NCI-H146 treated with DMSO at 0.1 percent for 48 hours (cell line): ENCODE results near the gene MPL.

Experiments used
- DNase-seq: peaks from one replicate; lab custom pipeline; 2025; ENCODE audit not compliant: unreplicated experiment; lab: John Stamatoyannopoulos, UW

Gene MPL

DNA sequence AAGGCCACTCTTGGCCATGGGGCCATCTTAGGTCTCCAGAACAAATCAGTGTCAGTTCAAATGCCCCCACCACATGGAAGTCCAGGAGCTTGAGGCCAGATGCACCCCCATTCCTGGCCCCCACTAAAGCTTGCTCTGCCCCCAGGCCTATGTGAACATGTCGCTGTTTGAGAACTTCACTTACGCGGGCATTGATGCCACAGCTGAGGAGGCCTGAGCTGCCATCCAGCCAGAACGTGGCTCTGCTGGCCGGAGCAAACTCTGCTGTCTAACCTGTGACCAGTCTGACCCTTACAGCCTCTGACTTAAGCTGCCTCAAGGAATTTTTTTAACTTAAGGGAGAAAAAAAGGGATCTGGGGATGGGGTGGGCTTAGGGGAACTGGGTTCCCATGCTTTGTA, 15.1 kb upstream of the MPL start:
- no peak for DNase-seq

DNA sequence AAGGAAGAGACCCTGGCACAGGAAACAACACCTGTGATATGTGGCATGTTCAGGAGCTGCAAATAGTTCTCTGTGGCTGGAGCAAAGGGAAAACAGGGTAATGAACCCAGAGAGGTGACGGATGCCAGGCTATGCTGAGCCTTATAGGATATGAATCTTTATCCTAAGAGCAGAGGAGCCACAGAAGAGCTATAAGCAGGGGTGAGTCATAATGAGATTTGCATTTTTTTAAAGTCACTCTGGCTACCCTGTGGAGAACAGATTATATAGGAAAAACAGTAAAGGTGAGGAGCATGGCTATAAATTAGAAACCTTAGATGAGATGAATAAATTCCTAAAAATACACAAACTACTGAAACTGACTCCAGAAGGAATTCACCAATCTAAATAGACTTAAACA, 12.8 kb upstream of the MPL start:
- DNase-seq, result no peak

DNA sequence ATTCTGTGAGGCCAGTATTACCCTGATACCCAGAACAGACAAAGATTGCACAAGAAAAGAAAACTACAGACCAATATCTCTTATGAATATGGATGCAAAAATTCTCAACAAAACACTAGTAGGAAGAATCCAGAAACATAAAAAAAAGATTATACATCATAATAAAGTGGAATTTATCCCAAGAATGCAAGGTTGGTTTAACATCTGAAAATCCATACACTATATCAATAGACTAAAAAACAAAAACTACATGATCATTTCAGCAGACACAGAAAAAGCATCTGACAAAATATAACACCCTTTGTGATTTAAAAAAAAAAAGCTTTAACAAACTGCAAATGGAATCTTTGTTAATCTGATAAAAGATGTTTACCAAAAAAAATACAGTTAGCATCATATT, 12.2 kb upstream of the MPL start:
- DNase-seq, result no peak

DNA sequence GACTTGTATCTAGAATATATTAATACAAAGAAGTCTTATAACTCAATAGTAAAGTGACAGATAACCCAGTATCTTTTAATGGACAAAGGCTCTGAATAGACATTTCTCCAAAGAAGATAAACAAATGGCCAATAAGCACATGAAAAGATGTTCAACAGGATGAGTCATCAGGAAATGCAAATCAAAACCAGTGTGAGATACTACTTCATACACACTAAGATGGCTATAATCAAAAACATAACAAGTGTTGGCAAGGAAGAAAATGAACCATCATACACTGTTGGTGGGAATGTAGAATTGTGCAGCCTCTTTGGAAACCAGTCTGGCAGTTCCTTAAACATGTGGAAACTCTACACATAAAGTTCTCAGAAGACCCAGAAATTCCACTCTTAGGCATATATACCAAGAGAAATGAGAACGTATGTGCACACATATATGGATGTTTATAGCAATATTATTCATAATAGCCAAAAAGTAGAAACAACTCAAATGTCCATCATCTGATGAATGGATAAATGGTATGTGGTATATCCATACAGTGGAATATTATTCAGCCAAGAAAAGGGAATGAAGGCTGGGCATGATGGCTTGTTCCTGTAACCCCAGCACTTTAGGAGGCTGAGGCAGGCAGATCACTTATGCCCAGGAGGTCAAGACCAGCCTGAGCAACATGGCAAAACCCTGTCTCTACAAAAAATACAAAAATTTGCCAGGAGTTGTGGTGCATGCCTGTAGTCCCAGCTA, 9.9 kb upstream of the MPL start:
- no peak for DNase-seq

DNA sequence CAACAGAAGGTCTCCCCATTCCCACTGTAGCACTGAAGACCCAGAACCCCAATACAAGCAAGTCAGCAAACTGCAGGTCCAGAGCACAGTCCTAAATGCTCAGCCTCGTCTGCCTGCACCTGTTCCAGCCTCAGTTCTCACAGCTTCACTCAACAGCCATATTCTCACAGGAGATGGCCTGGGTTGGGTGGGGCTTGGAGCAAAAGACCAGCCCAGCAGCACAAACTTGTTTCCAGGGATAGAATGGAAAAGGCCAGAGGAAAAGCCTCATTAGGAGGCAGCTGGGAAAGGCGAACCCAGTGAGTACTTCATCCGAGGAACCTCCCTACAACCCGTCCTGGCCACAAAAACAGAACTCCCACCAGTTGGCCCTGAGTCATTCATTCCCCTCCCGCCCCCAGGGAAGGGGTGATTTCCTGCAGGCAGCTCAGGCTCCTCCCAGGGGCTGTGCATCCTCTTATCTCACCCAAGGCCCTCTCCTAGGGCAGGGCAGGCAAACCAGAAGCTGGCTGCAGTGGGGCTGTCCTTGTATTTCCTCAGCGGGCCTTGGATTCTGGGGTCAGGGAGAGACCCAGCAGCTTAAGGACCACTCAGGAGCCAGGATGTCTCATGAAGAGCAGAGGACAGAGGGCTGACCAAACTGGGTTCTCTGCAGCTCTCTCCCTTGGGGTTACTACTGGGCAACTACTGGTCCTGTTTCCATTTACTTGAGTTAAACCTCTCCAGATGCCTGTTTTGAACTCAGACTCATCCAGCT, 7.4 kb upstream of the MPL start:
- DNase-seq, result no peak

DNA sequence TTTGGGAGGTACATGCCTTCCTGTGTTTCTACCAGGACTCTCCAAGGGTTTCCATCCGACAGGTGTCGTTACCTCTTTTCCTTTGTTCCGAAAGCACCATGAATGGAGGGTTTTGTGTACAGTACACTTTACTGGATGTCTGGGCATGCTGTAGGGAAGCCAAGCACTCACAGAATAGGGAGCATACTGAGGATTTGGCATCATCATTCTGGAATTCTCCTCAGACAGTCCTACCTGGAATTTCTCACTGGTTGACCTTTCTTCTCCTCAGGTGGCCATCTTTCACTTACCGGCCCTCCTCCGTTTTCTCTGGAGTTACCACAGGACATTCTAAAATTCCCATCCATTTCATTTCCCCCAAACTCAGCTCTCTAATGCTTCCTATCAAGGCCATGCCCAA, 5.9 kb upstream of the MPL start:
- no peak for DNase-seq

DNA sequence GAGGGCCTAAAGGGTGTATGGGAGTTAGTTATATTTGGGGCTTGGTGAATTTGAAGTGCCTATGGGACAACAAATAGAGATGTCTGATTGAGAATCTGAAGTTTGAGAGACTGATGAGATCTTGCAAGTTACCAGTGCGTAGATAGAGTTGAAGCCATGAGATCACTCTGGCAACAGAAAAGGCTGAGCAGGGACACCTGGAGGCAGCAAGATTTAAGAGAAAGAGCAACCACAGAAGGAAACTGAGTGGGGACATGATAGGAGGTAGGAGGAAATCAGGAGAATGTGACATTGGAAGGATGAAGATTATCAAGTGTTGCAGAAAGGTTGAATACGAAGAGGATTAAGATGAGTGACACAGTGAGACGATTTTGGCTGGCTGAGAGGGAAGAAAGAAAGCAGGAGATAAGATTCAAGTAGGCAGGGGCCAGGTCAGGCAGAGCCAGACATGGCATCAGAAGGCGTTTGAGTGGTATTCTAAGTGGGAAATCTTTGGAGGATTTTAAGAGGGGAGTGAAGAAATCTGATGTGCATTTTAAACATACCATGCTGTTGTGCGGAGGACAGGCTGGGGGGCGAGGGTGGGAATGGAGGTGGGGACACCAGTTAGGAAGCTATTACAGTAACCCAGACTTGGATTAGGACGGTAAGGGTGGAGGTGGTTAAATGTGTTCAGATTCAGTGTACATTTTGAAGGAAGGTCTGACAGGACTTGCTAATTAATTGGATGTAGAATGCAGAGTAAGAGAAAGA, 3.0 kb upstream of the MPL start:
- no peak for DNase-seq

DNA sequence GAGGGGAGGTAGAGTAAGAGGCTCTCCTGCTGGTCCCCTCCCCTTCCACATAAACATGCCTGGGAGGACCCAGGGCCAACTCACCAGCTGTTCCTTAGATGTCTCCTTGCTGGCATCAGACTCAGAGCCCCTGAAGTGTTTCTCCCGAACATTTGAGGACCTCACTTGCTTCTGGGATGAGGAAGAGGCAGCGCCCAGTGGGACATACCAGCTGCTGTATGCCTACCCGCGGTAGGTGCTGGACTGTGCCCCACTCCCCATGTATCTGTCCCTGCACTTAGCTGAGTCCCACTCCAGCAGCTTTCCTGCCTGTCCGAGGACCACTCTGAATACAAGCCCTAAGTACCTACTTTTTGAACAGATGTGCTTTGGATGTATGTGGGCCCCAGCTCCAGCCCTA, 383 bp downstream of the MPL start:
- DNase-seq, result no peak

DNA sequence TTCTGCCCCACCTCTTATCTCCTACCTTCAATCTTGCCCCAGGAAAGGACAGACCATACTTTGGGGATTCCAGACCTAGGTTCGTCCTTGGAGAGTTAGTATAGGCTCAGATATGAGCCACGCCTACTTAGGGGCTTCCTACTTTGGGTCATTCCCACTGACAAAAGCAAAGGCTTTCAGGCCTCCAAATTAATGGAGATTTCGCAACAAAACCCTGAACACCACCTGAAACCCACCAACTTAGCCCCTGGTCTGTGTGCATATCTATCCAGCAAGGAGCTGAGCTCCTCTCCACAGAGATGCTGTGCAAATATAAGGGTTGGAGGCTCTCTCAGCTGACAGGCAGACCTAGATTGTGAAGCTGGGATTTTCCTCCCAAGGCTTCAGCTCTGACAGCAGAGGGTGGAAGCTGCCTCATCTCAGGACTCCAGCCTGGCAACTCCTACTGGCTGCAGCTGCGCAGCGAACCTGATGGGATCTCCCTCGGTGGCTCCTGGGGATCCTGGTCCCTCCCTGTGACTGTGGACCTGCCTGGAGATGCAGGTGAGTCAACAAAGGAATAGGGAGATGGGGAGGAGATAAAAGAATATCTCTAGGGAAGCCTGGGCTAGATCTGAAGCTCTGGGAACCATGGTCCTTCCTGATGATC, 2.1 kb downstream of the MPL start:
- DNase-seq, result peak; percentile 10

DNA sequence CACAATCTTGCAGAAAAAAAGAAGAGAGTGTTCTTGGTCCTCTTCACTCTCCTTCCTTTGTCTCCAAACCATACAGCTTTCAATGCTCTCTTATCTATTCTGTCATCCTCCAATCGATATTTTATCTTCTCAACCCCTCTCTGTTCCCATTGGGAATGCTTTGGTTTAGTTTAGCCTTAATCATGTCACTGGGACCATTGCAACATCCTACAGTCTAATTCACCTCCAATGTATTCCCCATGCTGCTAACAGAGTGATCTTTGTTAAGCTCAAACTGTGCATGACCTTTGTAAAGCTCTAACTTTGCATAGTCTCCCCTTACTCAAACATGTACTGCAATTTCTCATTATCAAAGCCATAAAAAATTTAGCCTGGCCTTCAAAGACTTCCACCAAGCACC, 2.9 kb downstream of the MPL start:
- DNase-seq, result no peak

DNA sequence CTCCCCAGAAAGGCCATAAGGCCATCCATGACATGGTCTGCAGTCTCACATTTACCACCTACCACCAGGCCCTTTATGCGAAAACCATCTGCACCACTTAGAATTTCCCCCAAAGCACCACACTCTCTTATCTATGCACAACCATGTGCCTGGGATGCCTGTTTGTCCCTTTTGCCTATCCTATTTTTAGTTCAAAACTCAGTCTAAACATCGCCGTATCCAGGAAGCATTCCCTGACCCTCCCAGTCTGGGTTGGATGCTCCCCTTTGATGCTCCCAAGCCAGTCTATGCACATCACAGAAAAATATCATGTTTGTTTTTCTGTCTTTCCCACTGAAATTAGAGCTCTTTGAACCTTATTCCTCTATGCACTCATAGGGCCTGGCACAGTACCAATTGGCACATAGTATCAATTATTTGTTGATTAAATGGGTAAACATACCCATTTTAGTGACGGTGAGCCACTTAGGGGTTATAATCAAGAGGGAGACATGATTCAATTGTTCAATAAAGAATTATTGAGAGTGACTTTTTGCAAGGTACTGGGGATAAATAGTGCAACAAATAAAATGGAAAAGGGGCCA, 6.7 kb downstream of the MPL start:
- DNase-seq, result no peak

DNA sequence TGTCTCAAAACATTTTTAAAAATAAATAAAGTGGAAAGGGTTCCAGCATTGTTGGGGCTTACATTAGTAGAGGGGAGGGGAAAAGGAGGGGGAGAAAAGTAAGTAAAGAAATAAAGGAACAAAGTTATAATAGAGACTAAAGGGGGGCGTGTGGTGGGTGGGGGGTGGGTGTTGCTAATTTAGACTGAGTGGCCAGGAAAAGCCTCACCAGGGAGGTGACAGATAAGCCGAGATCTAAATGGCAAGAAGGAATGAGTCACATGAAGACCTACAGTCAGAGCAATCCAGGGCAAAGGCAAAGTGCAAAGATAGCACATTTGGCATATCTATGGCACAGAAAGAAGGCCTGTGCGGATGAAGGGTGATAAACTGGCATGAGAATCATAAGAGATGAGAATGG, 7.5 kb downstream of the MPL start:
- no peak for DNase-seq

DNA sequence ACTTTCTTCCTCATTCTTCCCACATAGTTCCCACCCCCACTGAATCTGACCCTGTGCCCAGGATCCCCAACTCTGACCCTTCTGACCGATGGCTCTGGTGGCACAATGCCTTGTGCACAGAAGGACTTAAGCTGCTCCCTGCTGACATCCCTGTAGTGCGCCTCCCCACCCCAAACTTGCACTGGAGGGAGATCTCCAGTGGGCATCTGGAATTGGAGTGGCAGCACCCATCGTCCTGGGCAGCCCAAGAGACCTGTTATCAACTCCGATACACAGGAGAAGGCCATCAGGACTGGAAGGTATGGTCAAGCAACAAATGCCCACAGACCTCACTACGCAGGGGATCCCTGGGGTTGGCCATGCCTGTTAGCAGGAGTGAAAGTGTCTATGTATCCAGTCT, 9.0 kb downstream of the MPL start:
- DNase-seq, result no peak

DNA sequence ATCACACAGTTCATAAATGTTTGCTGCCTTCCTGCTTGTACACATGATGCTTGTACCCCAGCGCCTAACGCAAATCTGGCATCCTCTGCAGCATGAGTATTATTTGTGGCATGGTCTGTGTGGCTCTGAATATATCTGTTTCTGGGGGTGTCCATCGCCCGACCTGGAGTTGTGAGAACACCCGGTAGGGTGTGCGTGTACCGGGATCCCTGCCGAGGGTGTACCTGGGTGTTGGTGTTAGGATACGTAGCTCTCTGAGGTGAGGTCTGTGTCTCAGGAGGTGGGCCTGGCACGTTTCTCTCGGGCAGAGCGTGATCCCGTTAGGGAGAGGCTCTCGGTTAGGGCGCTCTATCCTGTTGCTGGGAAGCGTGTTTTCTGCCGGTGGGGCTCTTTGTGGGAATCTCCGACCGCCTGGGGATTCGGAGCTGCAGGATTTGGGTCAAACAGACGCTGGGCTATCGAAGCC, 10.8 kb downstream of the MPL start:
- DNase-seq, result peak; percentile 54

DNA sequence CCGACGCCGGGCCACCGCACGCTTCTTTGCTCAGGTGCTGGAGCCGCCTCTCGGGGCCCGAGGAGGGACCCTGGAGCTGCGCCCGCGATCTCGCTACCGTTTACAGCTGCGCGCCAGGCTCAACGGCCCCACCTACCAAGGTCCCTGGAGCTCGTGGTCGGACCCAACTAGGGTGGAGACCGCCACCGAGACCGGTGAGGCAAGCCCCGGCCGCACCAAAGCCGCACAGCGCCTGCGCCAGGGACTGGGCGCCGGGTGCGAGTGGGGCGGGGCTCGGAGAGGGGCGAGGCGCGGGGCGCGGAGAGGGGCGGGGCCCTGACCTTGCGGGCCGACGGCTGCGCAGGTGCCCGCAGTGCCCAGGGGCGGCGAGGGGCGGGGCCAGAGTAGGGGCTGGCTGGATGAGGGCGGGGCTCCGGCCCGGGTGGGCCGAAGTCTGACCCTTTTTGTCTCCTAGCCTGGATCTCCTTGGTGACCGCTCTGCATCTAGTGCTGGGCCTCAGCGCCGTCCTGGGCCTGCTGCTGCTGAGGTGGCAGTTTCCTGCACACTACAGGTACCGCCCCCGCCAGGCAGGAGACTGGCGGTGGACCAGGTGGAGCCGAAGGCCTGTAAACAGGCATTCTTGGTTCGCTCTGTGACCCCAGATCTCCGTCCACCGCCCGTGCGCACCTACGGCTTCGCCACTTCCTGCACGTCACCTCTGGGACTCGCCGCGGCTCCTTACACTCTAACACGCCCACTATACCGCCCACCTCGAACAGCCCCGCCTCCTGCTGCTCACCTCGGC, 11.4 kb downstream of the MPL start:
- DNase-seq, result peak; percentile 83

DNA sequence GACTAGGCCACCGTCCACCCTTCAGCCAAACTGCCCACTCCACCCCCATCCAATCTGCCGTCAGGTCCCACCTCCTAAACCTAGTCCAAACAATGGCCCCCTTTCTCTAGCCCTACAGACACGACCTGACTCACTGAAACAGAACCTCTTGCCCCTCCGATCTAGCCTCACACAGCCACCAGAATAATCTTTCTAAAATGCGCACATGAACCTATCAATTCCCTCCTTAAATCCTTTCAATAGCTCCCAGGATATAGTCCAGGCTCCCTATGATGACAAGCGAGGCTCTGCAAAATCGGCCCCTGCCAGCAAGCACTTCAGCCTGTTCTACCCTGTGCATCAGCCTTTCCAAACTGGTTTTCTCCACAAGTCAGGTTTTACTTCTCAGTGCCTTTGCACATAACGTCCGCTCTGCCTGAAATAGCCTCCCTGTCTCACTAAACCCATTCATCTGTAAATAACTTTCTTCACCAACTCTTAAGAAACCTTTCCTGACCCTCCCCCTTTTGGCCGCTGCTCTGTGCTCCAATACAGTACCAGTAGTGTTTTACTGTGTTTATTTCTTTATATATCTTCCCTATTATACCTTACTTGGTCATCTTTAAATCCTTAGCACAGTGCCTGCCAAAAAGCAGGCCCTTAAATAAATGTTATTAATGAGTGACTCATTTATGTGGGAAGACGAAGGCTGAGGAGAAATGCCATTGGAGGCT, 12.1 kb downstream of the MPL start:
- DNase-seq, result no peak

DNA sequence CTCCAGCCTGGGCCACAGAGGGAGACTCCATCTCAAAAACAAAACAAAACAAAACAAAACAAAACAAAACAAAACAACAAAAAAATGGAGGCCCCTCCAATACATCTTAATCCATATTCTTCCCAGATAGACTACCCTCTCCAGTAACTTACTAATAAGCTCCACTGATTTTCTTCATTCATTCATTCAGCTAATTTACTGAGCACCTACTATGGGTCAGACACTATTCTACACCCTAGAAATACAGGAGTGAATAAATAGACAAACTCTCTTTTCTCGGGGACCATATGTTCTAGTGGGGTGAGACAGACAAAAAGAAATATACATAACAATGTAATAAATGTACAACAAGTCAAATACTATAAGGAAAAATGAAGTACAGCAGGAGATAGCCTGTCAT, 13.4 kb downstream of the MPL start:
- no peak for DNase-seq

DNA sequence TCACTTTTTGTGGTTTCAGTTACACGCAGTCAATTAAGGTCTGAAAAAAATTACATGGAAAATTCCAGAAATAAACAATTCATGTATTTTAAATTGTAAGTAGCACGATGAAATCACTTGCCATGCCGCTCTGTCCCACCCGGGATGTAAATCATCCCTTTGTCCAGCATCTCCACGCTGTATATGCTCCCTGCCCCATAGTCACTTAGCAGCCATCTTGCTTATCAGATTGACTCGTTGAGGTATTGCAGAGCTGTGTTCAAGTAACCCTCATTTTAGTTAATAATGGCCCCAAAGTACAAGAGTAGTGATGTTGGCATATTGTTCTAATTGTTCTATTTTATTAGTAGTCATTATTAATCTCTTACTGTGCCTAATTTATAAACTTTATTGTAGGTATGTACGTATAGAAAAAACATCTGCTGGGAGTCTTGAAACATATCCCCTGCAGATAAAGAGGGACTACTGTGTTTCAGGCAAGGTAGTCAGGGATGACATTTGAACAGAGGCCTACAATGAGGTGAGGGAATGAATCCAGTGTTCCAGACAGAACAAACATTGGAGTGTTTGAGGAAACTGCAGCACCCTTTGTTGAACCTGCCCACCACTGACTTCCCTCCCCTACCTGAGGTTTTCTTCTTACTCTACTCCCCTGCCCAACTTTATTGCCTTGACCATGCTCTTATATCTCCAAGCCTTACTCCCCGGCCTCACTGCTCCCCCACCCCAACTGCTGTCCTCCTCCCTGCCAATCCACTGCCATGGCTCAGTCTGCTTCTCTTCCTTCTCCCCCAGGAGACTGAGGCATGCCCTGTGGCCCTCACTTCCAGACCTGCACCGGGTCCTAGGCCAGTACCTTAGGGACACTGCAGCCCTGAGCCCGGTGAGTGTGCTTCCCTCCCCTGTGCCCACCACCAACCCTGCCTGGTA, 14.1 kb downstream of the MPL start:
- no peak for DNase-seq

DNA sequence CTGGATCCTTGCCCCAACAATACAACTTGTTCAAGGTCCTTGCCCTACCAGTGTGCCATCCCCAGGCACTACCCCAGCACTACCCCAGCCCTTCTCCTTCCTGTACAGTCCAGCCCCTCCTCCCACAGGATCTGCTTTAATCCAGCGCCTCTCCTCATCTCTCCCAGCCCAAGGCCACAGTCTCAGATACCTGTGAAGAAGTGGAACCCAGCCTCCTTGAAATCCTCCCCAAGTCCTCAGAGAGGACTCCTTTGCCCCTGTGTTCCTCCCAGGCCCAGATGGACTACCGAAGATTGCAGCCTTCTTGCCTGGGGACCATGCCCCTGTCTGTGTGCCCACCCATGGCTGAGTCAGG, 14.7 kb downstream of the MPL start:
- no peak for DNase-seq
